Brain microvascular endothelial cell (primary cell): Measurements from ENCODE around the gene RNF213.

Source experiments
- DNase-seq: peaks from one replicate; pipeline ENCODE4 v3.0.0-alpha.2; 2020
- H3K27ac ChIP-seq: fragments of 250-450 bp; sonication (Bioruptor Pico); 2 replicates; pipeline ENCODE4 v1.5.1; 2020; ENCODE audit warnings: mild to moderate bottlenecking, moderate library complexity
- H3K27me3 ChIP-seq: fragments of 250-450 bp; sonication (Bioruptor Pico); replicated peaks from 2 replicates; pipeline ENCODE4 v1.5.1; 2020; ENCODE audit warnings: mild to moderate bottlenecking
- H3K36me3 ChIP-seq: fragments of 250-450 bp; sonication (Bioruptor Pico); replicated peaks from 2 replicates; pipeline ENCODE4 v1.5.1; 2020; ENCODE audit warnings: mild to moderate bottlenecking
- H3K4me3 ChIP-seq: 2 replicates; pipeline ENCODE4 v1.5.1; 2011; ENCODE audit warnings: low read depth, mild to moderate bottlenecking, control low read depth, low read length, moderate library complexity
- CTCF ChIP-seq: IDR thresholded peaks from 2 replicates; pipeline ENCODE4 v1.5.1; 2011; ENCODE audit warnings: low read depth, mild to moderate bottlenecking, moderate library complexity, low read length, control low read depth, inconsistent platforms; ENCODE audit errors: missing control alignments
- in situ Hi-C: cut with HindIII; loops from 2 replicates; pipeline ENCODE4 v1.10.0; 2017; ENCODE audit warnings: low sequenced_read_pairs, low pct_ligation_motif_present

Gene RNF213

GRCh38 chr17:80225230-80225629 lies 35.4 kb upstream of the RNF213 start:
- H3K27ac ChIP-seq = no peak overlapping the region
- H3K27me3 ChIP-seq = no peaks in the 10 kb centered on the region
- TF ChIP-seq CTCF = no peak
- no peak for DNase-seq
- in situ Hi-C loops = no loop called here
- H3K36me3 ChIP-seq = no peaks in the 10 kb centered on the region
- no peak overlapping the region for H3K4me3 ChIP-seq

- no peak for TF ChIP-seq CTCF
- DNase-seq = no peak
- in situ Hi-C loops = no loop called here
- no peak overlapping the region for H3K27ac ChIP-seq
- H3K27me3 ChIP-seq = no peaks in the 10 kb centered on the region
- H3K4me3 ChIP-seq = no peak overlapping the region
- no peaks in the 10 kb centered on the region for H3K36me3 ChIP-seq
These were observed 33.5 kb upstream of the RNF213 start for GRCh38 chr17:80227156-80227555.

DNA sequence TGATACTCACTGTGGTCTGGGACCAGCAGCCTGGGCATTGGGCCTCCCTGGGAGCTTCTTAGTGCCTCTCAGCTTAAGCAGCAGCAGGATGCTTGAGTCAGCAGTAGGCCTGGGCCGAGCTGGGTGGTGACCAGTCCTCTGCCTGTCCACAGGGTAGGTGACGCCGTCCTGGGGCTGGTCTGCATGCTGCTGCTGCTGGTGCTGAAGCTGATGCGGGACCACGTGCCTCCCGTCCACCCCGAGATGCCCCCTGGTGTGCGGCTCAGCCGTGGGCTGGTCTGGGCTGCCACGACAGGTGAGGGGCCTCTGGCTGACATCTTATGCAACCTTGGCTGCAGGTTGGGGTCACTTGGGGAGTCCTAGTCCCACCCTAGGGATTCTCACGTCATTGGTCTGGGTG lies 33.0 kb upstream of the RNF213 start:
- Histone ChIP-seq H3K4me3 (no peak overlapping the region), H3K36me3 (no peaks in the 10 kb centered on the region), H3K27ac (no peak overlapping the region), H3K27me3 (no peaks in the 10 kb centered on the region)
- in situ Hi-C loops = no loop called here
- no peak for DNase-seq
- TF ChIP-seq CTCF = no peak

GRCh38 chr17:80228477-80228876 lies 32.2 kb upstream of the RNF213 start:
- in situ Hi-C loops = no loop called here
- DNase-seq = no peak
- no peak overlapping the region for H3K27ac ChIP-seq
- no peak overlapping the region for H3K4me3 ChIP-seq
- H3K36me3 ChIP-seq = no peaks in the 10 kb centered on the region
- no peaks in the 10 kb centered on the region for H3K27me3 ChIP-seq
- no peak for TF ChIP-seq CTCF

DNA sequence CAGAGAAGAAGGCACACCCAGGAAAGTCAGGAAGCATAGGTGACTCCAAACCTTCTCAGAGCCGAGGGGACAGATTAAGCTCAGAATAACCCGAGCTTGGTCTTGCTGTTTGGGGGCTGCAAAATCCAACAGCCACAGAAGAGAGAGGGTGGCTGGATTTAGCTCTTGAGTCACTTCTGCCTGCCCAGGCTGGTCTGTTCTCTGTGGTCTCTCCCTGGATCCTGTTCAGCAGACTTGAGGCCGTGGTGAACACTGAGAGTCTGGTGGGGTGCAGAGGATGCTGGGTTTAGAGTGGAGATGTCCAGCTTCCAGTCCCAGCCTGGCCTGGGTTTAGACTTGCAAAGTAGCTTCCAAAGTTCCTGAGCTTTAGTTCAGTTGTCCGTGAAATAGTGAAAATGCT lies 31.6 kb upstream of the RNF213 start:
- H3K27ac ChIP-seq = no peak overlapping the region

More for the DNA sequence above, 31.6 kb upstream of the RNF213 start:
- H3K36me3 ChIP-seq = no peaks in the 10 kb centered on the region
- H3K27me3 ChIP-seq = no peaks in the 10 kb centered on the region
- no peak overlapping the region for H3K4me3 ChIP-seq
- TF ChIP-seq CTCF = no peak
- DNase-seq = no peak
- in situ Hi-C loops = no loop called here
